Liver (tissue), 3 donors: ENCODE measurements around the gene ARHGAP8.

Source experiments
- EGR1 ChIP-seq, 2 donors: IDR thresholded peaks; 2 replicates each; pipeline ENCODE4 v1.6.1; 2016 to 2018; ENCODE audit warnings: antibody characterized with exemption in 2 of 2, low read depth in 2 of 2
- FOXA1 ChIP-seq: IDR thresholded peaks from 2 replicates; pipeline ENCODE4 v1.6.1; 2016; ENCODE audit warnings: antibody characterized with exemption
- GABPA ChIP-seq, 2 donors: IDR thresholded peaks in 1 of 2; conservative IDR thresholded peaks in 1 of 2; 2 replicates each; pipeline ENCODE4 v1.6.1; 2016; ENCODE audit warnings: antibody characterized with exemption in 2 of 2, mild to moderate bottlenecking in 1 of 2, moderate library complexity in 1 of 2
- HNF4A ChIP-seq, 2 donors: conservative IDR thresholded peaks; 2 replicates each; pipeline ENCODE4 v1.6.1; 2016; ENCODE audit warnings: antibody characterized with exemption in 2 of 2, mild to moderate bottlenecking in 2 of 2
- JUND ChIP-seq, 2 donors: IDR thresholded peaks; 2 replicates each; pipeline ENCODE4 v1.6.1; 2016; ENCODE audit warnings: antibody characterized with exemption in 2 of 2
- NR2F2 ChIP-seq: IDR thresholded peaks from 2 replicates; pipeline ENCODE4 v1.6.1; 2016; ENCODE audit warnings: antibody characterized with exemption
- RAD21 ChIP-seq, 2 donors: IDR thresholded peaks; 2 replicates each; pipeline ENCODE4 v1.6.1; 2016; ENCODE audit warnings: antibody characterized with exemption in 2 of 2, mild to moderate bottlenecking in 2 of 2
- SP1 ChIP-seq: IDR thresholded peaks from 2 replicates; pipeline ENCODE4 v1.6.1; 2018; ENCODE audit warnings: antibody characterized with exemption, mild to moderate bottlenecking
- TF ChIP-seq, protein P1 (sequence below): fragments of 150-350 bp; IDR thresholded peaks from 2 replicates; pipeline ENCODE4 v1.5.1; 2017; ENCODE audit warnings: improper control_type of control experiment, low read depth, low read length; ENCODE audit not compliant: missing input control
- TF ChIP-seq, protein P2 (sequence below): IDR thresholded peaks from 2 replicates; pipeline ENCODE4 v1.6.1; 2016; ENCODE audit warnings: antibody characterized with exemption
- TF ChIP-seq, protein P3 (sequence below): IDR thresholded peaks from 2 replicates; pipeline ENCODE4 v1.6.1; 2016; ENCODE audit warnings: antibody characterized with exemption
- TF ChIP-seq, protein P4 (sequence below): IDR thresholded peaks from 2 replicates; pipeline ENCODE4 v1.6.1; 2016; ENCODE audit warnings: antibody characterized with exemption, mild to moderate bottlenecking
- donor health status: healthy.
- donor health status: healthy.

DNA sequence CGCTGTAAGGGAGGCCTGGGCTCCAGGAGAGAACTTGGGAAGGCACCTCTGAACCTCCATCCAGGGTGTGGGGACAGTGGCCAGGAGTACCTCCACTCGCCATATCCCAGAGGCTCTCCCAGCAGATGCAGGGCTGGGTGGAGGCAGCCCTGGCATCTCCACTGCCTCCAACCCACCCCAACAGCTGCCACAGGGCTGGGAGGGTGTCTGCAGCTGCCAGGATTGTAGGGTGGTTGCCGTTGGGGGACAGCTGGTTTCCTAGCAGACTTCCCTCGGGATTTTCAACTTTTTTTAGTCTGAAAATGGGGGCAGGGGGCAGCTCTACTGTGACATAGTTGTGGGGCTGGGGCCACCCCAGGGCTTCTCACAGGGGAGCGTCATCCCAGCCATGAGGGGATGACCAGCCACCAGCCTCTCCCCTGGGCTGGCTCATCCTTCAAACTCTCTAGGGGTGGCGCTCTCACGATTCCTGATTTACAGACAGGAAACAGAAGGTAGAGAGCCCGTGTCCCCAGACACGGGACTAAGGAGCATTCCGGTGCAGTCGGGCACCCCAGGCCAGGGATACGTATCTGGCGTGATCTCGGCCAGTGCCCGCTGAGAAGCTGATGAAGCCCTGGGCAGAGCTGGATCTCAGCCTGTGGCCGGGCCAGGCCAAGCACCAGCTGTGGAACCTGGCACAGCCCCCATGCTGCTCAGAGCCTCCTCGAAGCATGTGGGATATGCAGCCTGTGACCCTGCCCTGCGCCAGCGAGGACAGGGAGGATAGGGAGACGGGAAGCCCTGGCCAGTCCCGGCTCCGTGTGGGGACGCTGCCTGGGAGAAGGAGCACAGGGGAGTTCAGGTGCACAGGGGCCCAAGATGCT is 40.5 kb upstream of the ARHGAP8 start:
- TF ChIP-seq, protein P1, sequence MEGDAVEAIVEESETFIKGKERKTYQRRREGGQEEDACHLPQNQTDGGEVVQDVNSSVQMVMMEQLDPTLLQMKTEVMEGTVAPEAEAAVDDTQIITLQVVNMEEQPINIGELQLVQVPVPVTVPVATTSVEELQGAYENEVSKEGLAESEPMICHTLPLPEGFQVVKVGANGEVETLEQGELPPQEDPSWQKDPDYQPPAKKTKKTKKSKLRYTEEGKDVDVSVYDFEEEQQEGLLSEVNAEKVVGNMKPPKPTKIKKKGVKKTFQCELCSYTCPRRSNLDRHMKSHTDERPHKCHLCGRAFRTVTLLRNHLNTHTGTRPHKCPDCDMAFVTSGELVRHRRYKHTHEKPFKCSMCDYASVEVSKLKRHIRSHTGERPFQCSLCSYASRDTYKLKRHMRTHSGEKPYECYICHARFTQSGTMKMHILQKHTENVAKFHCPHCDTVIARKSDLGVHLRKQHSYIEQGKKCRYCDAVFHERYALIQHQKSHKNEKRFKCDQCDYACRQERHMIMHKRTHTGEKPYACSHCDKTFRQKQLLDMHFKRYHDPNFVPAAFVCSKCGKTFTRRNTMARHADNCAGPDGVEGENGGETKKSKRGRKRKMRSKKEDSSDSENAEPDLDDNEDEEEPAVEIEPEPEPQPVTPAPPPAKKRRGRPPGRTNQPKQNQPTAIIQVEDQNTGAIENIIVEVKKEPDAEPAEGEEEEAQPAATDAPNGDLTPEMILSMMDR: no peak
- TF ChIP-seq EGR1 (IDR thresholded peaks at IDR 0.05; ENCODE audit: low read depth in 2 of 2) (no peak), HNF4A (conservative IDR thresholded peaks at IDR 0.05) (peak in 1 of 2 donors; percentile 53), FOXA1 (no peak), SP1 (no peak), JUND (IDR thresholded peaks at IDR 0.05) (no peak), RAD21 (IDR thresholded peaks at IDR 0.05) (no peak), GABPA (IDR thresholded peaks at IDR 0.05 in 1 of 2, conservative IDR thresholded peaks at IDR 0.05 in 1 of 2) (no peak), NR2F2 (no peak)
- TF ChIP-seq, protein P2, sequence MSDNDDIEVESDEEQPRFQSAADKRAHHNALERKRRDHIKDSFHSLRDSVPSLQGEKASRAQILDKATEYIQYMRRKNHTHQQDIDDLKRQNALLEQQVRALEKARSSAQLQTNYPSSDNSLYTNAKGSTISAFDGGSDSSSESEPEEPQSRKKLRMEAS: peak; percentile 34
- TF ChIP-seq, protein P3, sequence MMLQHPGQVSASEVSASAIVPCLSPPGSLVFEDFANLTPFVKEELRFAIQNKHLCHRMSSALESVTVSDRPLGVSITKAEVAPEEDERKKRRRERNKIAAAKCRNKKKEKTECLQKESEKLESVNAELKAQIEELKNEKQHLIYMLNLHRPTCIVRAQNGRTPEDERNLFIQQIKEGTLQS: no peak
- TF ChIP-seq, protein P4, sequence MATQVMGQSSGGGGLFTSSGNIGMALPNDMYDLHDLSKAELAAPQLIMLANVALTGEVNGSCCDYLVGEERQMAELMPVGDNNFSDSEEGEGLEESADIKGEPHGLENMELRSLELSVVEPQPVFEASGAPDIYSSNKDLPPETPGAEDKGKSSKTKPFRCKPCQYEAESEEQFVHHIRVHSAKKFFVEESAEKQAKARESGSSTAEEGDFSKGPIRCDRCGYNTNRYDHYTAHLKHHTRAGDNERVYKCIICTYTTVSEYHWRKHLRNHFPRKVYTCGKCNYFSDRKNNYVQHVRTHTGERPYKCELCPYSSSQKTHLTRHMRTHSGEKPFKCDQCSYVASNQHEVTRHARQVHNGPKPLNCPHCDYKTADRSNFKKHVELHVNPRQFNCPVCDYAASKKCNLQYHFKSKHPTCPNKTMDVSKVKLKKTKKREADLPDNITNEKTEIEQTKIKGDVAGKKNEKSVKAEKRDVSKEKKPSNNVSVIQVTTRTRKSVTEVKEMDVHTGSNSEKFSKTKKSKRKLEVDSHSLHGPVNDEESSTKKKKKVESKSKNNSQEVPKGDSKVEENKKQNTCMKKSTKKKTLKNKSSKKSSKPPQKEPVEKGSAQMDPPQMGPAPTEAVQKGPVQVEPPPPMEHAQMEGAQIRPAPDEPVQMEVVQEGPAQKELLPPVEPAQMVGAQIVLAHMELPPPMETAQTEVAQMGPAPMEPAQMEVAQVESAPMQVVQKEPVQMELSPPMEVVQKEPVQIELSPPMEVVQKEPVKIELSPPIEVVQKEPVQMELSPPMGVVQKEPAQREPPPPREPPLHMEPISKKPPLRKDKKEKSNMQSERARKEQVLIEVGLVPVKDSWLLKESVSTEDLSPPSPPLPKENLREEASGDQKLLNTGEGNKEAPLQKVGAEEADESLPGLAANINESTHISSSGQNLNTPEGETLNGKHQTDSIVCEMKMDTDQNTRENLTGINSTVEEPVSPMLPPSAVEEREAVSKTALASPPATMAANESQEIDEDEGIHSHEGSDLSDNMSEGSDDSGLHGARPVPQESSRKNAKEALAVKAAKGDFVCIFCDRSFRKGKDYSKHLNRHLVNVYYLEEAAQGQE: no peak
